H9 (cell line): Measurements from ENCODE around the gene ZKSCAN2. TPM values are rescaled to one million over a fixed set of nuclear protein-coding genes. Genes with fewer than 3 reads are reported as not detected.

ENCODE experiments used
- DNase-seq: peaks from one replicate; pipeline ENCODE4 v3.0.0-alpha.2; 2017
- H2AFZ ChIP-seq: one replicate; pipeline ENCODE4 v1.6.1; 2013; ENCODE audit warnings: mild to moderate bottlenecking, low read length, control low read depth, moderate library complexity
- H2AK5ac ChIP-seq: 2 replicates; pipeline ENCODE4 v1.6.1; 2013; ENCODE audit warnings: low read length, control low read depth, mixed read lengths; ENCODE audit not compliant: insufficient read length
- H2BK120ac ChIP-seq: one replicate; pipeline ENCODE4 v1.6.1; 2013; ENCODE audit warnings: low read depth, mild to moderate bottlenecking, low read length, control low read depth, inconsistent platforms; ENCODE audit not compliant: poor library complexity, severe bottlenecking
- H2BK12ac ChIP-seq: 2 replicates; pipeline ENCODE4 v1.6.1; 2013; ENCODE audit warnings: low read length, control low read depth, mixed read lengths, low read depth; ENCODE audit not compliant: insufficient read length
- H2BK15ac ChIP-seq: 2 replicates; pipeline ENCODE4 v1.6.1; 2013; ENCODE audit warnings: low read depth, low read length, control low read depth
- H2BK20ac ChIP-seq: one replicate; pipeline ENCODE4 v1.6.1; 2013; ENCODE audit warnings: low read depth, mild to moderate bottlenecking, low read length, control low read depth, inconsistent platforms; ENCODE audit not compliant: poor library complexity, severe bottlenecking
- H2BK5ac ChIP-seq: 2 replicates; pipeline ENCODE4 v1.6.1; 2013; ENCODE audit warnings: low read length, control low read depth, mixed read lengths; ENCODE audit not compliant: insufficient read length
- H3K14ac ChIP-seq: 2 replicates; pipeline ENCODE4 v1.6.1; 2013; ENCODE audit warnings: low read length, control low read depth; ENCODE audit not compliant: insufficient read depth
- H3K18ac ChIP-seq: 2 replicates; pipeline ENCODE4 v1.6.1; 2013; ENCODE audit warnings: low read depth, mild to moderate bottlenecking, mixed read lengths, low read length, control low read depth; ENCODE audit not compliant: insufficient read length
- H3K23ac ChIP-seq: 2 replicates; pipeline ENCODE4 v1.6.1; 2013; ENCODE audit warnings: low read length, control low read depth, mixed read lengths, low read depth; ENCODE audit not compliant: insufficient read length
- H3K23me2 ChIP-seq: 2 replicates; pipeline ENCODE4 v1.6.1; 2013; ENCODE audit warnings: low read depth, mild to moderate bottlenecking, mixed read lengths, low read length, control low read depth; ENCODE audit not compliant: insufficient read length, poor library complexity, severe bottlenecking
- H3K27ac ChIP-seq: 2 replicates; pipeline ENCODE4 v1.5.1; 2013; ENCODE audit warnings: low read length, control low read depth, mixed read lengths, low read depth; ENCODE audit not compliant: insufficient read length
- H3K27me3 ChIP-seq: 2 replicates; pipeline ENCODE4 v1.6.1; 2013; ENCODE audit warnings: low read length, control low read depth, inconsistent platforms; ENCODE audit not compliant: insufficient read depth
- H3K4ac ChIP-seq: 2 replicates; pipeline ENCODE4 v1.6.1; 2013; ENCODE audit warnings: low read depth, mild to moderate bottlenecking, control low read depth, inconsistent platforms, low read length, moderate library complexity
- H3K4me1 ChIP-seq: 2 replicates; pipeline ENCODE4 v1.6.1; 2013; ENCODE audit warnings: low read length, control low read depth, inconsistent platforms; ENCODE audit not compliant: insufficient read depth
- H3K4me2 ChIP-seq: 2 replicates; pipeline ENCODE4 v1.6.1; 2013; ENCODE audit warnings: low read length, control low read depth, mixed read lengths; ENCODE audit not compliant: insufficient read length, insufficient read depth
- H3K56ac ChIP-seq: 2 replicates; pipeline ENCODE4 v1.6.1; 2013; ENCODE audit warnings: low read depth, mild to moderate bottlenecking, mixed read lengths, low read length, control low read depth; ENCODE audit not compliant: insufficient read length
- H3K79me1 ChIP-seq: 2 replicates; pipeline ENCODE4 v1.6.1; 2013; ENCODE audit warnings: low read depth, mild to moderate bottlenecking, moderate library complexity, low read length, control low read depth, inconsistent platforms; ENCODE audit not compliant: insufficient read depth, poor library complexity, severe bottlenecking
- H3K79me2 ChIP-seq: 2 replicates; pipeline ENCODE4 v1.6.1; 2013; ENCODE audit warnings: low read length, control low read depth, inconsistent platforms; ENCODE audit not compliant: insufficient read depth
- H3K9ac ChIP-seq: 2 replicates; pipeline ENCODE4 v1.6.1; 2013; ENCODE audit warnings: low read length, control low read depth, mixed read lengths; ENCODE audit not compliant: insufficient read length; ENCODE audit errors: extremely low read depth
- H3K9me3 ChIP-seq: one replicate; pipeline ENCODE4 v1.6.1; 2013; ENCODE audit warnings: low read depth, low read length, inconsistent platforms; ENCODE audit not compliant: control insufficient read depth
- H3T11ph ChIP-seq: one replicate; pipeline ENCODE4 v1.6.1; 2013; ENCODE audit warnings: mild to moderate bottlenecking, low read length, control low read depth, inconsistent platforms
- H4K20me1 ChIP-seq: one replicate; pipeline ENCODE4 v1.6.1; 2013; ENCODE audit not compliant: control insufficient read depth, insufficient read length, insufficient read depth
- H4K5ac ChIP-seq: 2 replicates; pipeline ENCODE4 v1.6.1; 2013; ENCODE audit warnings: low read depth, mild to moderate bottlenecking, mixed read lengths, low read length, control low read depth; ENCODE audit not compliant: insufficient read length
- H4K8ac ChIP-seq: replicated peaks from 2 replicates; pipeline ENCODE4 v1.6.1; 2013; ENCODE audit warnings: low read length, control low read depth, mixed read lengths, low read depth; ENCODE audit not compliant: insufficient read length
- H4K91ac ChIP-seq: 2 replicates; pipeline ENCODE4 v1.6.1; 2013; ENCODE audit warnings: low read depth, mild to moderate bottlenecking, moderate library complexity, mixed read lengths, low read length, control low read depth; ENCODE audit not compliant: insufficient read length
- H3K27ac Mint-ChIP-seq, 3 experiments: 2 replicates in 2 of 3; 3 replicates in 1 of 3; pipeline ENCODE4 v1.8.0; 2020 to 2021; ENCODE audit warnings: mixed read lengths in 3 of 3, mild to moderate bottlenecking in 1 of 3, moderate library complexity in 1 of 3
- H3K27me3 Mint-ChIP-seq: 2 replicates; pipeline ENCODE4 v1.8.0; 2021; ENCODE audit warnings: low read depth, mild to moderate bottlenecking, moderate library complexity, mixed read lengths
- H3K36me3 Mint-ChIP-seq, 3 experiments: 2 replicates in 2 of 3; 3 replicates in 1 of 3; pipeline ENCODE4 v1.8.0; 2020 to 2021; ENCODE audit warnings: low read depth in 3 of 3, mixed read lengths in 3 of 3; ENCODE audit not compliant: insufficient read depth in 1 of 3
- H3K4me1 Mint-ChIP-seq, 2 experiments: 2 replicates each; pipeline ENCODE4 v1.8.0; 2020; ENCODE audit warnings: mixed read lengths in 2 of 2
- H3K4me3 Mint-ChIP-seq, 2 experiments: 2 replicates in 1 of 2; 3 replicates in 1 of 2; pipeline ENCODE4 v1.8.0; 2020 to 2021; ENCODE audit warnings: mild to moderate bottlenecking in 2 of 2, mixed read lengths in 2 of 2, moderate library complexity in 1 of 2
- H3K9me3 Mint-ChIP-seq, 2 experiments: 2 replicates in 1 of 2; 3 replicates in 1 of 2; pipeline ENCODE4 v1.8.0; 2020; ENCODE audit warnings: mild to moderate bottlenecking in 2 of 2, mixed read lengths in 2 of 2, moderate library complexity in 1 of 2
- WGBS: extraction: QIAGEN DNeasy Blood & Tissue Kit; methylation state at CpG from one replicate; pipeline ENCODE4 v1.1.7; 2013; ENCODE audit warnings: missing lambda C conversion rate, low lambda C conversion rate, mixed read lengths; ENCODE audit not compliant: insufficient read length; ENCODE audit errors: extremely low coverage; 5-methylcytosine and 5-hydroxymethylcytosine counted together
- total RNA-seq: library from RNA; stranded (reverse); gene quantifications from 2 replicates; pipeline ENCODE4 v1.2.1, GENCODE V29; 2021
- TF ChIP-seq, protein P1 (sequence below): fragments of 200-600 bp; sonication (generic); conservative IDR thresholded peaks from 3 replicates; pipeline ENCODE4 v1.8.0; 2021; ENCODE audit warnings: antibody characterized with exemption, mild to moderate bottlenecking

The ZKSCAN2 gene
- total RNA-seq, 1 experiment from 2014 or later = 16.5 TPM

DNA sequence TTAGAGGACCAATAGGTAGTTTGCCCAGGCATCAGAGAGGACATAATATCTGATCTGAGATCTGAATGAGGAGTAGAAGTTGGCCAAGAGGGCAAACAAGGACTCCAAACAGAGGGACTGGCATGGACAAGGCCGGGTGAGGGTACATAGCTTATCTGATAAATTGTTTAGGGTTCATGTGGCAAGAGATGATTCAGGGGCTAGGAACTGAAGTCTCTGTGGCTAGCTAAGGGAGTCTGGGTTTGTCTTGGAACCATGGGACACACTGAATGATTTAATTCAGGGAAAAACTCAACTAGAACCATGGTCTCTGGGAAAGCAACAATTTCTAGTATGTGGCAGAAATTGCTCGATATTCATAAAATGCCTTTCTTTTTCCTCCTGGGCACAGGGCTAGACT lies 45.0 kb downstream of the ZKSCAN2 start:
- H3K4me1 Mint-ChIP-seq = no peaks in the 10 kb centered on the region
- Histone ChIP-seq H3K27ac (no peak overlapping the region), H2BK20ac (no peak overlapping the region), H2BK15ac (no peak overlapping the region), H3K23me2 (no peaks in the 10 kb centered on the region), H3K4me1 (no peaks in the 10 kb centered on the region), H2AK5ac (no peak overlapping the region), H2BK12ac (no peak overlapping the region), H3K27me3 (no peaks in the 10 kb centered on the region), H2AFZ (no peak overlapping the region), H3K23ac (no peak overlapping the region), H2BK120ac (no peak overlapping the region), H3K4me2 (no peak overlapping the region), H3K14ac (no peak overlapping the region), H2BK5ac (no peak overlapping the region), H3K4ac (no peak overlapping the region), H3K18ac (no peak overlapping the region), H3K9me3 (no peaks in the 10 kb centered on the region), H3K9ac (no peak overlapping the region), H3K79me1 (no peaks in the 10 kb centered on the region), H3K56ac (no peak overlapping the region), H4K91ac (no peak overlapping the region), H4K20me1 (no peaks in the 10 kb centered on the region), H4K8ac (no peak overlapping the region), H3K79me2 (no peaks in the 10 kb centered on the region), H4K5ac (no peak overlapping the region), H3T11ph (no peak overlapping the region)
- no peaks in the 10 kb centered on the region; a peak in 1 of 5 replicates for H3K9me3 Mint-ChIP-seq
- H3K27ac Mint-ChIP-seq = no peak overlapping the region
- TF ChIP-seq, protein P1, sequence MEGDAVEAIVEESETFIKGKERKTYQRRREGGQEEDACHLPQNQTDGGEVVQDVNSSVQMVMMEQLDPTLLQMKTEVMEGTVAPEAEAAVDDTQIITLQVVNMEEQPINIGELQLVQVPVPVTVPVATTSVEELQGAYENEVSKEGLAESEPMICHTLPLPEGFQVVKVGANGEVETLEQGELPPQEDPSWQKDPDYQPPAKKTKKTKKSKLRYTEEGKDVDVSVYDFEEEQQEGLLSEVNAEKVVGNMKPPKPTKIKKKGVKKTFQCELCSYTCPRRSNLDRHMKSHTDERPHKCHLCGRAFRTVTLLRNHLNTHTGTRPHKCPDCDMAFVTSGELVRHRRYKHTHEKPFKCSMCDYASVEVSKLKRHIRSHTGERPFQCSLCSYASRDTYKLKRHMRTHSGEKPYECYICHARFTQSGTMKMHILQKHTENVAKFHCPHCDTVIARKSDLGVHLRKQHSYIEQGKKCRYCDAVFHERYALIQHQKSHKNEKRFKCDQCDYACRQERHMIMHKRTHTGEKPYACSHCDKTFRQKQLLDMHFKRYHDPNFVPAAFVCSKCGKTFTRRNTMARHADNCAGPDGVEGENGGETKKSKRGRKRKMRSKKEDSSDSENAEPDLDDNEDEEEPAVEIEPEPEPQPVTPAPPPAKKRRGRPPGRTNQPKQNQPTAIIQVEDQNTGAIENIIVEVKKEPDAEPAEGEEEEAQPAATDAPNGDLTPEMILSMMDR = no peak
- WGBS = no CpG with 5 or more reads among the region's 2 CpGs
- no peak overlapping the region for H3K4me3 Mint-ChIP-seq
- DNase-seq = no peak
- H3K36me3 Mint-ChIP-seq = no peaks in the 10 kb centered on the region
- H3K27me3 Mint-ChIP-seq = peaks cover 4% of the 10 kb centered on the region; the same call in 1 of the 2 replicates
